Measurements from ENCODE around the gene CNTNAP2.

The CNTNAP2 gene

DNA sequence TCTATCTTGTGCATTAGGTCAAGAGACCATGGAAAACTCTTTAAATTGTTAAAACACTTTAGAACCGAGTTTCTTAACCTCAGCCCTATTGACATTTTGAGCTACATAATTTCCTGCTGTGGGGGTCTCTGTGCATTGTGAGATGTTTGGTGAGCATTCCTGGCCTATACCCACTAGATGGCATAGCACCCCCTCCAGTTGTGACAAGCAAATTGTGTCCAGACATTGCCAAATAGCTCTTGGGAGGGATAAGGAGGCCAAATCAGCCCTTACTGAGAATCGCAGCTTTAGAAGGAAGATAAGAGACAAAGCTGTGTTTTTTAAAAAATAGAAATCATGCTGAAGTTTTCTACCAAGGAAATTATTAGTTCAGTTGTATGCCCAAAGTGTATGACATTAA lies 1315.5 kb downstream of the CNTNAP2 start:
- H3K27me3 ChIP-seq (replicated peaks; ENCODE audit: control insufficient read depth, insufficient read depth, low read length), result no peaks in the 10 kb centered on the region
- H3K4me3 ChIP-seq (ENCODE audit: low read length), result no peak overlapping the region
- H3K36me3 ChIP-seq (ENCODE audit: control insufficient read depth, insufficient read depth, low read length, severe bottlenecking), result no peaks in the 10 kb centered on the region
- no peak overlapping the region for H3K9ac ChIP-seq (ENCODE audit: low read length)
- H3K9me3 ChIP-seq (ENCODE audit: control insufficient read depth, low read length), result peaks cover 6% of the 10 kb centered on the region
- DNase-seq (ENCODE audit: low read depth), result peak; percentile 77
- peaks cover 5% of the 10 kb centered on the region for H3K4me1 ChIP-seq (ENCODE audit: control insufficient read depth, insufficient read depth, low read length)

GRCh38 chr7:147432576-147432975 lies 1316.0 kb downstream of the CNTNAP2 start:
- no peak for DNase-seq (ENCODE audit: low read depth)
- H3K9me3 ChIP-seq (ENCODE audit: control insufficient read depth, low read length), result peaks cover 6% of the 10 kb centered on the region
- no peak overlapping the region for H3K9ac ChIP-seq (ENCODE audit: low read length)
- H3K36me3 ChIP-seq (ENCODE audit: control insufficient read depth, insufficient read depth, low read length, severe bottlenecking), result no peaks in the 10 kb centered on the region
- H3K4me3 ChIP-seq (ENCODE audit: low read length), result no peak overlapping the region
- peaks cover 5% of the 10 kb centered on the region for H3K4me1 ChIP-seq (ENCODE audit: control insufficient read depth, insufficient read depth, low read length)
- H3K27me3 ChIP-seq (replicated peaks; ENCODE audit: control insufficient read depth, insufficient read depth, low read length), result no peaks in the 10 kb centered on the region

GRCh38 chr7:147436718-147437117 lies 1320.1 kb downstream of the CNTNAP2 start:
- Histone ChIP-seq H3K36me3 (ENCODE audit: control insufficient read depth, insufficient read depth, low read length, severe bottlenecking) (no peaks in the 10 kb centered on the region), H3K27me3 (replicated peaks; ENCODE audit: control insufficient read depth, insufficient read depth, low read length) (no peaks in the 10 kb centered on the region), H3K4me3 (ENCODE audit: low read length) (no peak overlapping the region), H3K9me3 (ENCODE audit: control insufficient read depth, low read length) (peaks cover 10% of the 10 kb centered on the region), H3K4me1 (ENCODE audit: control insufficient read depth, insufficient read depth, low read length) (peaks cover 5% of the 10 kb centered on the region), H3K9ac (ENCODE audit: low read length) (no peak overlapping the region)
- DNase-seq (ENCODE audit: low read depth), result no peak

DNA sequence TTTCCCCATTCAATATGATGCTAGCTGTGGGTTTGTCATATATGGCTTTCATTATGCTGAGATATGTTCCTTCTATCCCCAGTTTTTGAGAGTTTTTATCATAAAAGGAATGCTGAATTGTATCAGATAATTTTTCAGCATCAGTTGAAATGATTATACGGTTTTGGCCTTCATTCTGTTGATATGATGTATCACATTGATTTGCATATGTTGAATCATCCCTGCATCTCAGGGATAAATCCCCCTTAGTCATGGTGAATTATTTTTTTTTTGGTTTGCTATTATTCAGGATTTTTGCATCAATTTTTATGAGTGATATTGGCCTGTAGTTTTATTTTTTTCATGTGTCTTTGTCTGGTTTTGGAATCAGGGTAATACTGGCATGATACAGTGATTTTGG lies 1321.6 kb downstream of the CNTNAP2 start:
- Histone ChIP-seq H3K4me3 (ENCODE audit: low read length) (no peak overlapping the region), H3K27me3 (replicated peaks; ENCODE audit: control insufficient read depth, insufficient read depth, low read length) (no peaks in the 10 kb centered on the region), H3K9me3 (ENCODE audit: control insufficient read depth, low read length) (peaks cover 10% of the 10 kb centered on the region), H3K36me3 (ENCODE audit: control insufficient read depth, insufficient read depth, low read length, severe bottlenecking) (no peaks in the 10 kb centered on the region), H3K4me1 (ENCODE audit: control insufficient read depth, insufficient read depth, low read length) (no peaks in the 10 kb centered on the region), H3K9ac (ENCODE audit: low read length) (no peak overlapping the region)
- peak; percentile 13 for DNase-seq (ENCODE audit: low read depth)

GRCh38 chr7:147443942-147444341 lies 1327.3 kb downstream of the CNTNAP2 start:
- H3K9ac ChIP-seq (ENCODE audit: low read length), result no peak overlapping the region
- no peak overlapping the region for H3K4me3 ChIP-seq (ENCODE audit: low read length)
- H3K27me3 ChIP-seq (replicated peaks; ENCODE audit: control insufficient read depth, insufficient read depth, low read length), result no peaks in the 10 kb centered on the region
- DNase-seq (ENCODE audit: low read depth), result no peak
- no peaks in the 10 kb centered on the region for H3K36me3 ChIP-seq (ENCODE audit: control insufficient read depth, insufficient read depth, low read length, severe bottlenecking)
- peaks cover 10% of the 10 kb centered on the region for H3K9me3 ChIP-seq (ENCODE audit: control insufficient read depth, low read length)
- H3K4me1 ChIP-seq (ENCODE audit: control insufficient read depth, insufficient read depth, low read length), result no peaks in the 10 kb centered on the region

- no peak for DNase-seq (ENCODE audit: low read depth)
- no peak overlapping the region for H3K9ac ChIP-seq (ENCODE audit: low read length)
Measured at GRCh38 chr7:147452816-147453215, 1336.2 kb downstream of the CNTNAP2 start.

GRCh38 chr7:147465223-147465622 lies 1348.6 kb downstream of the CNTNAP2 start:
- DNase-seq (ENCODE audit: low read depth), result no peak
- no peaks in the 10 kb centered on the region for H3K27me3 ChIP-seq (replicated peaks; ENCODE audit: control insufficient read depth, insufficient read depth, low read length)
- no peaks in the 10 kb centered on the region for H3K4me1 ChIP-seq (ENCODE audit: control insufficient read depth, insufficient read depth, low read length)
- H3K4me3 ChIP-seq (ENCODE audit: low read length), result no peak overlapping the region
- H3K36me3 ChIP-seq (ENCODE audit: control insufficient read depth, insufficient read depth, low read length, severe bottlenecking), result no peaks in the 10 kb centered on the region
- H3K9ac ChIP-seq (ENCODE audit: low read length), result no peak overlapping the region
- H3K9me3 ChIP-seq (ENCODE audit: control insufficient read depth, low read length), result no peaks in the 10 kb centered on the region

More at GRCh38 chr7:147452816-147453215, 1336.2 kb downstream of the CNTNAP2 start:
- no peaks in the 10 kb centered on the region for H3K4me1 ChIP-seq (ENCODE audit: control insufficient read depth, insufficient read depth, low read length)
- no peaks in the 10 kb centered on the region for H3K27me3 ChIP-seq (replicated peaks; ENCODE audit: control insufficient read depth, insufficient read depth, low read length)
- no peak overlapping the region for H3K4me3 ChIP-seq (ENCODE audit: low read length)
- no peaks in the 10 kb centered on the region for H3K9me3 ChIP-seq (ENCODE audit: control insufficient read depth, low read length)
- no peaks in the 10 kb centered on the region for H3K36me3 ChIP-seq (ENCODE audit: control insufficient read depth, insufficient read depth, low read length, severe bottlenecking)

GRCh38 chr7:147472556-147472955 lies 1356.0 kb downstream of the CNTNAP2 start:
- DNase-seq (ENCODE audit: low read depth), result no peak
- Histone ChIP-seq H3K36me3 (ENCODE audit: control insufficient read depth, insufficient read depth, low read length, severe bottlenecking) (no peaks in the 10 kb centered on the region), H3K9me3 (ENCODE audit: control insufficient read depth, low read length) (no peaks in the 10 kb centered on the region), H3K4me3 (ENCODE audit: low read length) (no peak overlapping the region), H3K27me3 (replicated peaks; ENCODE audit: control insufficient read depth, insufficient read depth, low read length) (no peaks in the 10 kb centered on the region), H3K4me1 (ENCODE audit: control insufficient read depth, insufficient read depth, low read length) (no peaks in the 10 kb centered on the region), H3K9ac (ENCODE audit: low read length) (no peak overlapping the region)

- Histone ChIP-seq H3K36me3 (ENCODE audit: control insufficient read depth, insufficient read depth, low read length, severe bottlenecking) (no peaks in the 10 kb centered on the region), H3K9me3 (ENCODE audit: control insufficient read depth, low read length) (no peaks in the 10 kb centered on the region), H3K27me3 (replicated peaks; ENCODE audit: control insufficient read depth, insufficient read depth, low read length) (no peaks in the 10 kb centered on the region), H3K4me1 (ENCODE audit: control insufficient read depth, insufficient read depth, low read length) (no peaks in the 10 kb centered on the region), H3K9ac (ENCODE audit: low read length) (no peak overlapping the region), H3K4me3 (ENCODE audit: low read length) (no peak overlapping the region)
- DNase-seq (ENCODE audit: low read depth), result no peak
Measured at GRCh38 chr7:147474862-147475261, 1358.3 kb downstream of the CNTNAP2 start.

GRCh38 chr7:147477526-147477925 lies 1360.9 kb downstream of the CNTNAP2 start:
- no peak overlapping the region for H3K9ac ChIP-seq (ENCODE audit: low read length)
- no peaks in the 10 kb centered on the region for H3K9me3 ChIP-seq (ENCODE audit: control insufficient read depth, low read length)
- H3K4me1 ChIP-seq (ENCODE audit: control insufficient read depth, insufficient read depth, low read length), result no peaks in the 10 kb centered on the region
- H3K4me3 ChIP-seq (ENCODE audit: low read length), result no peak overlapping the region
- H3K27me3 ChIP-seq (replicated peaks; ENCODE audit: control insufficient read depth, insufficient read depth, low read length), result no peaks in the 10 kb centered on the region
- no peak for DNase-seq (ENCODE audit: low read depth)
- no peaks in the 10 kb centered on the region for H3K36me3 ChIP-seq (ENCODE audit: control insufficient read depth, insufficient read depth, low read length, severe bottlenecking)

DNA sequence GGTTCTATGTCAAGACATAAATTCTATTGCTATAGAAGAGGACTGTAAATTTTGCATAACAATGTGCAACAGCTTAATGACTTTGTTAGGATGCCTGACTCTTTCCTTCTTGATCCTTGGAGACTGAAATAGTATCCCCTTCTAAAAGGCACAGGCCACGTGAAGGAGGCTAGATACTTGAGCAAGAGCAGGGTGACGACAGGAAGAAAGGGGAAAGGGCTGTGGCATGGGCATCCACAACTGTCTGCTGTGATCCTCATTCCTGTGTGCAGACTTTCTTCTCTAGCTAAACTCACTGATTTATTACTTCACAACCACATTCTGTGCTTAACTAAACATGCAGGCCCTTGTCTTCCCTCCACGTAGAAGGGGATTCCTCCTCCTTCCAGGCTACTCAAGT lies 1362.2 kb downstream of the CNTNAP2 start:
- no peak for DNase-seq (ENCODE audit: low read depth)
- Histone ChIP-seq H3K9ac (ENCODE audit: low read length) (no peak overlapping the region), H3K36me3 (ENCODE audit: control insufficient read depth, insufficient read depth, low read length, severe bottlenecking) (no peaks in the 10 kb centered on the region), H3K27me3 (replicated peaks; ENCODE audit: control insufficient read depth, insufficient read depth, low read length) (no peaks in the 10 kb centered on the region), H3K4me3 (ENCODE audit: low read length) (no peak overlapping the region), H3K4me1 (ENCODE audit: control insufficient read depth, insufficient read depth, low read length) (no peaks in the 10 kb centered on the region), H3K9me3 (ENCODE audit: control insufficient read depth, low read length) (no peaks in the 10 kb centered on the region)

GRCh38 chr7:147483634-147484292 lies 1367.2 kb downstream of the CNTNAP2 start:
- no peaks in the 10 kb centered on the region for H3K9me3 ChIP-seq (ENCODE audit: control insufficient read depth, low read length)
- no peaks in the 10 kb centered on the region for H3K36me3 ChIP-seq (ENCODE audit: control insufficient read depth, insufficient read depth, low read length, severe bottlenecking)
- H3K4me3 ChIP-seq (ENCODE audit: low read length), result no peak overlapping the region
- no peaks in the 10 kb centered on the region for H3K27me3 ChIP-seq (replicated peaks; ENCODE audit: control insufficient read depth, insufficient read depth, low read length)
- no peak overlapping the region for H3K9ac ChIP-seq (ENCODE audit: low read length)
- DNase-seq (ENCODE audit: low read depth), result peak; percentile 39
- H3K4me1 ChIP-seq (ENCODE audit: control insufficient read depth, insufficient read depth, low read length), result no peaks in the 10 kb centered on the region

All from adipocyte (in vitro differentiated cells).